Skeletal muscle tissue (tissue), 4 donors: ENCODE measurements around the gene GALE. TPM values are rescaled to one million over a fixed set of nuclear protein-coding genes. Genes with fewer than 3 reads are reported as not detected.
"Not testable (repeated sequence)": the region's sequence is repeated elsewhere in the genome, so short reads cannot be mapped to it uniquely, and the experiment has no call there.

Experiments used
- H3K27ac ChIP-seq: one replicate; pipeline ENCODE4 v1.7.0; 2013; ENCODE audit warnings: mild to moderate bottlenecking, low read depth, low read length, inconsistent platforms
- H3K27me3 ChIP-seq, 3 donors: one replicate each; pipeline ENCODE4 v1.7.0; 2013; ENCODE audit warnings: low read length in 3 of 3; ENCODE audit not compliant: control insufficient read depth in 3 of 3, insufficient read depth in 3 of 3
- H3K36me3 ChIP-seq, 3 donors: one replicate each; pipeline ENCODE4 v1.7.0; 2013; ENCODE audit warnings: low read length in 3 of 3; ENCODE audit not compliant: control insufficient read depth in 3 of 3, insufficient read depth in 3 of 3
- H3K4me1 ChIP-seq, 3 donors: one replicate each; pipeline ENCODE4 v1.7.0; 2013; ENCODE audit warnings: low read length in 3 of 3, mild to moderate bottlenecking in 3 of 3; ENCODE audit not compliant: control insufficient read depth in 3 of 3, insufficient read depth in 3 of 3
- H3K4me3 ChIP-seq, 3 donors: one replicate each; pipeline ENCODE4 v1.7.0; 2013; ENCODE audit warnings: low read length in 3 of 3
- H3K9ac ChIP-seq, 3 donors: one replicate each; pipeline ENCODE4 v1.7.0; 2013; ENCODE audit warnings: low read length in 3 of 3, mild to moderate bottlenecking in 3 of 3, moderate library complexity in 2 of 3, low read depth in 1 of 3
- H3K9me3 ChIP-seq, 3 donors: one replicate each; pipeline ENCODE4 v1.7.0; 2013; ENCODE audit warnings: low read length in 3 of 3; ENCODE audit not compliant: control insufficient read depth in 3 of 3
- total RNA-seq: library from RNA; depleted of rRNA; stranded (reverse); fragments of >200 nt; gene quantifications from one replicate; pipeline ENCODE4 v1.2.3, GENCODE V29; 2014
- donor health status: Osteomylitis.

The GALE gene
- total RNA-seq, 1 donor from 2014 or later, result 17.2 TPM

GRCh38 chr1:23810818-23811540, 10.4 kb upstream of the GALE start:
- Histone ChIP-seq H3K9me3 (no peaks in the 10 kb centered on the region), H3K4me3 (no peak overlapping the region), H3K4me1 (peaks cover 13 to 23% (median 20%) of the 10 kb centered on the region in 3 donors), H3K36me3 (peaks cover 37 to 53% (median 50%) of the 10 kb centered on the region in 3 donors), H3K27ac (no peak overlapping the region), H3K27me3 (no peaks in the 10 kb centered on the region), H3K9ac (no peak overlapping the region)

- Histone ChIP-seq H3K4me1 (peaks cover 10 to 19% (median 18%) of the 10 kb centered on the region in 3 donors), H3K9me3 (no peaks in the 10 kb centered on the region), H3K36me3 (peaks cover 46 to 62% (median 52%) of the 10 kb centered on the region in 3 donors), H3K27ac (peak overlapping the region; percentile 40), H3K4me3 (no peak overlapping the region), H3K27me3 (no peaks in the 10 kb centered on the region), H3K9ac (no peak overlapping the region)
Observed at GRCh38 chr1:23809751-23810171, 9.2 kb upstream of the GALE start.

GRCh38 chr1:23807453-23807852, 6.9 kb upstream of the GALE start:
- Histone ChIP-seq H3K9ac (no peak overlapping the region), H3K9me3 (no peaks in the 10 kb centered on the region), H3K4me3 (no peak overlapping the region), H3K27ac (no peak overlapping the region), H3K36me3 (peaks cover 45 to 54% (median 51%) of the 10 kb centered on the region in 3 donors), H3K27me3 (no peaks in the 10 kb centered on the region), H3K4me1 (peaks cover 10 to 19% (median 18%) of the 10 kb centered on the region in 3 donors)

- H3K36me3 ChIP-seq, result peaks cover 39 to 44% (median 43%) of the 10 kb centered on the region in 3 donors
- no peaks in the 10 kb centered on the region for H3K9me3 ChIP-seq
Observed at GRCh38 chr1:23806280-23806679, 5.7 kb upstream of the GALE start.

GRCh38 chr1:23805025-23805424, 4.5 kb upstream of the GALE start:
- H3K27ac ChIP-seq, result no peak overlapping the region
- H3K9me3 ChIP-seq, result no peaks in the 10 kb centered on the region
- no peaks in the 10 kb centered on the region for H3K27me3 ChIP-seq
- no peak overlapping the region for H3K4me3 ChIP-seq
- H3K4me1 ChIP-seq, result peaks cover 11 to 18% (median 16%) of the 10 kb centered on the region in 3 donors
- H3K9ac ChIP-seq, result no peak overlapping the region
- peaks cover 32 to 42% (median 39%) of the 10 kb centered on the region in 3 donors for H3K36me3 ChIP-seq

More at GRCh38 chr1:23806280-23806679, 5.7 kb upstream of the GALE start:
- H3K4me3 ChIP-seq, result no peak overlapping the region
- H3K4me1 ChIP-seq, result peaks cover 14 to 26% (median 23%) of the 10 kb centered on the region in 3 donors
- H3K27me3 ChIP-seq, result no peaks in the 10 kb centered on the region
- no peak overlapping the region for H3K27ac ChIP-seq
- no peak overlapping the region for H3K9ac ChIP-seq

- peaks cover 14 to 20% (median 18%) of the 10 kb centered on the region in 3 donors for H3K4me1 ChIP-seq
- peak overlapping the region in 1 of 3 donors; percentile 16 for H3K9ac ChIP-seq
- peaks cover 32 to 42% (median 39%) of the 10 kb centered on the region in 3 donors for H3K36me3 ChIP-seq
- H3K4me3 ChIP-seq, result no peak overlapping the region
- no peaks in the 10 kb centered on the region for H3K9me3 ChIP-seq
- no peaks in the 10 kb centered on the region for H3K27me3 ChIP-seq
- no peak overlapping the region for H3K27ac ChIP-seq
Observed at GRCh38 chr1:23804183-23804835, 3.8 kb upstream of the GALE start.

- peaks cover 32 to 42% (median 39%) of the 10 kb centered on the region in 3 donors for H3K36me3 ChIP-seq
Observed at GRCh38 chr1:23803674-23804073, 3.1 kb upstream of the GALE start.

GRCh38 chr1:23802809-23803342, 2.3 kb upstream of the GALE start:
- not testable (repeated sequence) for H3K27me3 ChIP-seq, H3K27ac ChIP-seq, H3K4me3 ChIP-seq, H3K9ac ChIP-seq, H3K9me3 ChIP-seq
- Histone ChIP-seq H3K36me3 (peaks cover 27 to 37% (median 35%) of the 10 kb centered on the region in 3 donors), H3K4me1 (peaks cover 19 to 35% (median 28%) of the 10 kb centered on the region in 3 donors)

More at GRCh38 chr1:23803674-23804073, 3.1 kb upstream of the GALE start:
- peaks cover 19 to 27% (median 24%) of the 10 kb centered on the region in 3 donors for H3K4me1 ChIP-seq
- no peak overlapping the region for H3K9ac ChIP-seq
- no peaks in the 10 kb centered on the region for H3K9me3 ChIP-seq
- no peak overlapping the region for H3K4me3 ChIP-seq
- no peak overlapping the region for H3K27ac ChIP-seq
- H3K27me3 ChIP-seq, result no peaks in the 10 kb centered on the region

- Histone ChIP-seq H3K4me1 (peaks cover 19 to 37% (median 25%) of the 10 kb centered on the region in 3 donors), H3K36me3 (peaks cover 20 to 34% (median 31%) of the 10 kb centered on the region in 3 donors), H3K9ac (peak overlapping the region in 2 of 3 donors; percentile 79 to 86), H3K27ac (no peak overlapping the region), H3K27me3 (no peaks in the 10 kb centered on the region), H3K4me3 (no peak overlapping the region), H3K9me3 (no peaks in the 10 kb centered on the region)
Observed at GRCh38 chr1:23801876-23802275, 1.3 kb upstream of the GALE start.
